ENCODE results near the gene RPS6KL1.
A peak's percentile ranks its signal among the peaks of the same experiment; 100 is the strongest.

RPS6KL1 gene

DNA sequence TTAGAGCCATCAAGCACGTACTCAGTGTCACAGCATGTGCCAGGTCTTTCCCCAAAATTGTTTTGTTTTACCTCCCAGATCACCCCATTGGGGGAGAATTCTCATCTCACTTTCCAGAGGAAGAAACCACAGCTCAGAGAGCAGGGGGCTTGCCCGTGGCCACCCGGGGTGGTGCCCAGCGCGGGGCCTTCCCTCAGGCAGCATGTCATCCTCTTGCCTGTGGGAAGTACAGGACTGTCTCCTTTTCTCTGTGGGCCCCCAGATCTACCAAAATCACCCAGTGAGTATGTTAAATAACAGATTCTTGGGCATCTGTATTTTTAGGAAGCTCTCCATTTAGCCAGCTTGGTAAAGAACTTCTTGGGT, 5.9 kb downstream of the RPS6KL1 start:
- Histone ChIP-seq H3K9me3 (ENCODE audit: insufficient read depth, low read length) (no peaks in the 10 kb centered on the region), H3K36me3 (ENCODE audit: insufficient read depth, insufficient read length, low read length) (no peaks in the 10 kb centered on the region), H3K4me1 (ENCODE audit: insufficient read depth, insufficient read length) (peaks cover 3% of the 10 kb centered on the region), H3K27me3 (ENCODE audit: insufficient read depth, insufficient read length) (peaks cover 4% of the 10 kb centered on the region), H3K4me3 (ENCODE audit: insufficient read length, low read depth) (no peak overlapping the region), H3K9ac (ENCODE audit: insufficient read length, low read depth) (no peak overlapping the region)
- TF ChIP-seq SUZ12 (IDR thresholded peaks at IDR 0.05; ENCODE audit: extremely low read depth, insufficient read depth, insufficient read length) (no peak), YY1 (IDR thresholded peaks at IDR 0.05; ENCODE audit: insufficient read depth, insufficient read length) (no peak), ZNF274 (IDR thresholded peaks at IDR 0.05; ENCODE audit: low read depth, low read length) (no peak)
- no peak for DNase-seq (ENCODE audit: low read depth, low spot score)

DNA sequence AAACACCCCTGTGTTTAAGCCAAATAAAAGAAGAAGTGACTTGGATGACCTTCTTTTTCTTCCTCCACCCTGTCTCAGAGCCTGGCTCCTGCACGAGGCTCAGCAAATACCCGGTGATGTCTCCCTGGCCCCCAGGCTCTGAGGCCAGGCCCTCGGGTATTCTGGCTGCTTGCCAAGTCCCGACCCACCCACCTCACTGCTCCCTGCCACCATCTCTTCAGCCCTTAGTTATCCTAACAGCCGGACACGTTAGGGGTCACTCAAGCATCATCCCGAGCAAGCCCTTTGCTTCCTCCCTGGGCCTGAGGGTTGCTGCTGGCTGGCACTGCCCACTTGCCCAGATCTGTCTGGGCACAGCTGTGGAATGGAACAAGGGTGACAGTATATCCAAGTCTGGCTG, 7.2 kb downstream of the RPS6KL1 start:
- H3K9me3 ChIP-seq (ENCODE audit: insufficient read depth, low read length), result no peaks in the 10 kb centered on the region
- no peak for TF ChIP-seq ZNF274 (IDR thresholded peaks at IDR 0.05; ENCODE audit: low read depth, low read length)
- no peak for TF ChIP-seq YY1 (IDR thresholded peaks at IDR 0.05; ENCODE audit: insufficient read depth, insufficient read length)
- no peak overlapping the region for H3K9ac ChIP-seq (ENCODE audit: insufficient read length, low read depth)
- peaks cover 3% of the 10 kb centered on the region for H3K4me1 ChIP-seq (ENCODE audit: insufficient read depth, insufficient read length)
- no peak overlapping the region for H3K4me3 ChIP-seq (ENCODE audit: insufficient read length, low read depth)
- H3K27me3 ChIP-seq (ENCODE audit: insufficient read depth, insufficient read length), result no peaks in the 10 kb centered on the region
- no peak for DNase-seq (ENCODE audit: low read depth, low spot score)
- H3K36me3 ChIP-seq (ENCODE audit: insufficient read depth, insufficient read length, low read length), result no peaks in the 10 kb centered on the region

DNA sequence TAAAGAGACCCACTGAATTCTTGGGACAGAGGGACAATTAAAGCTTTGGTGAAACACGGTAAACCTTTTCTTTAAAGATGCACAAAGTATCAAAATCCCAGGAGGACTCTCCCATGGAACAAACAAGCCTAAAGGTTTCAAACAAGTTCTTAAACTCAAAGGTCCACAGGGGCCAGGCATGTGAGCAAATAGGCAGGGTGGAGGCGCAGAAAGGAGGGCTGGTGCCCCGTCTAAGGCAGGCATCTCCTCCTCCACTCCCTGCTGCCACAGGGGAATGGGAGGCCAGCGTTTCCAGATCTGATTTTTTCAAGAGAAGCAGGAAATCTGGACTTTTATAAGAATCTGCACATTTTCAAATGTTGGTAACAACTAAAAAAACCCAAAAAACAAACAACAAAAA, 7.6 kb downstream of the RPS6KL1 start:
- no peak overlapping the region for H3K9ac ChIP-seq (ENCODE audit: insufficient read length, low read depth)
- DNase-seq (ENCODE audit: low read depth, low spot score), result no peak
- H3K27me3 ChIP-seq (ENCODE audit: insufficient read depth, insufficient read length), result no peaks in the 10 kb centered on the region
- no peaks in the 10 kb centered on the region for H3K9me3 ChIP-seq (ENCODE audit: insufficient read depth, low read length)
- peaks cover 3% of the 10 kb centered on the region for H3K4me1 ChIP-seq (ENCODE audit: insufficient read depth, insufficient read length)
- TF ChIP-seq ZNF274 (IDR thresholded peaks at IDR 0.05; ENCODE audit: low read depth, low read length) (no peak), SUZ12 (IDR thresholded peaks at IDR 0.05; ENCODE audit: extremely low read depth, insufficient read depth, insufficient read length) (no peak), YY1 (IDR thresholded peaks at IDR 0.05; ENCODE audit: insufficient read depth, insufficient read length) (no peak)
- no peak overlapping the region for H3K4me3 ChIP-seq (ENCODE audit: insufficient read length, low read depth)
- no peaks in the 10 kb centered on the region for H3K36me3 ChIP-seq (ENCODE audit: insufficient read depth, insufficient read length, low read length)

DNA sequence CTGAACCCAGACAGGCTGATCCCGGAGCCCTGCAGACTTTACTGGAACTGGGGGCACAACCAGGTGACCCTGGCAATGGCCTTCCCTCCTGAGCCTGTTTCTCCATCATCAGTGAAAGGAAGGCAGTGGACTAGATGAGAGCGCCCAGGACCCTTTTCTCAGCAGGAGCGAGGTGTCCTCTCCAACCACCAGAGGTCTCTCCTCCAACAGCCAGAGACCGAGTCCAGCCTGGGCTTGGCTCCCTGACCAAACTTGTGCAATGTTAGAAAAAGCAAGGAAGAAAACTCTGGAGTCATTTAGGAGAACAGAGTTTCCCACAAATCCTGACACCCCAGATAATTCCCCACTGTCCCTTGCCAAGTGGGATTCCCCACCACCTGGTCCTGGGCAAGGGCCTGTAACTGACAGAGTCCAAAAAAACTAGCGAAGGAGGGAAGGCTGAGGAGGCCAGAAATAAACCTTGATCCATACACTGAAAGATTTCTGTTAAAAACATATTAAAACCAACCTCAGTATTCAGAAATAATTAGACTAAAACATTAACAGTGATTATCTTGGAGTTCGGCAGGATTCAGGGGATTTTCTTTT, 9.0 kb downstream of the RPS6KL1 start:
- Histone ChIP-seq H3K9ac (ENCODE audit: insufficient read length, low read depth) (no peak overlapping the region), H3K4me3 (ENCODE audit: insufficient read length, low read depth) (no peak overlapping the region), H3K9me3 (ENCODE audit: insufficient read depth, low read length) (no peaks in the 10 kb centered on the region), H3K4me1 (ENCODE audit: insufficient read depth, insufficient read length) (peaks cover 3% of the 10 kb centered on the region), H3K27me3 (ENCODE audit: insufficient read depth, insufficient read length) (no peaks in the 10 kb centered on the region), H3K36me3 (ENCODE audit: insufficient read depth, insufficient read length, low read length) (no peaks in the 10 kb centered on the region)
- peak; percentile 32 for DNase-seq (ENCODE audit: low read depth, low spot score)
- no peak for TF ChIP-seq YY1 (IDR thresholded peaks at IDR 0.05; ENCODE audit: insufficient read depth, insufficient read length)
- no peak for TF ChIP-seq ZNF274 (IDR thresholded peaks at IDR 0.05; ENCODE audit: low read depth, low read length)
- no peak for TF ChIP-seq SUZ12 (IDR thresholded peaks at IDR 0.05; ENCODE audit: extremely low read depth, insufficient read depth, insufficient read length)

DNA sequence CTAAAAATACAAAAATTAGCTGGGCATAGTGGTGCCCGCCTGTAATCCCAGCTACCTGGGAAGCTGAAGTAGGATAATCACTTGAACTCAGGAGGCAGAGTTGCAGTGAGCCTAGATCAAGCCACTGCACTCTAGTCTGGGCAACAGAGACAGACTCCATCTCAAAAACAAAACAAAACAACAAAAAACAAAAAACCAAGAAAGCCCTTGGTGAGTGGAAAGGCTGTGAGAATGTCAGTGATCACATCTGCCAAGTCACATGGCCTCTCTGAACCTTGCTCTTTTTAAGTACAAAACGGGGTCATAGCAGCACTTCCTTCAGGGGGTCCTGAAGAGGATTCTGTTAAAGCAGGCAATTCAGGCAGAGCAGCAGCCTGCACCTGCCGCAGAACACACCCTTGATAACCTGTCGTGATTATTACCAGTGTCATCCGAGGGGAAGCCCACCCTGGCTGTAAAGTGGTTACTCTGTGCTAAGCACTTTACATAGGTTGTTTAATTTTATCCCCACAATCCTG, 9.6 kb downstream of the RPS6KL1 start:
- peaks cover 1% of the 10 kb centered on the region for H3K4me1 ChIP-seq (ENCODE audit: insufficient read depth, insufficient read length)
- no peaks in the 10 kb centered on the region for H3K9me3 ChIP-seq (ENCODE audit: insufficient read depth, low read length)
- H3K4me3 ChIP-seq (ENCODE audit: insufficient read length, low read depth), result no peak overlapping the region
- H3K27me3 ChIP-seq (ENCODE audit: insufficient read depth, insufficient read length), result no peaks in the 10 kb centered on the region
- DNase-seq (ENCODE audit: low read depth, low spot score), result no peak
- no peak overlapping the region for H3K9ac ChIP-seq (ENCODE audit: insufficient read length, low read depth)
- TF ChIP-seq SUZ12 (IDR thresholded peaks at IDR 0.05; ENCODE audit: extremely low read depth, insufficient read depth, insufficient read length) (no peak), YY1 (IDR thresholded peaks at IDR 0.05; ENCODE audit: insufficient read depth, insufficient read length) (no peak), ZNF274 (IDR thresholded peaks at IDR 0.05; ENCODE audit: low read depth, low read length) (no peak)
- no peaks in the 10 kb centered on the region for H3K36me3 ChIP-seq (ENCODE audit: insufficient read depth, insufficient read length, low read length)

DNA sequence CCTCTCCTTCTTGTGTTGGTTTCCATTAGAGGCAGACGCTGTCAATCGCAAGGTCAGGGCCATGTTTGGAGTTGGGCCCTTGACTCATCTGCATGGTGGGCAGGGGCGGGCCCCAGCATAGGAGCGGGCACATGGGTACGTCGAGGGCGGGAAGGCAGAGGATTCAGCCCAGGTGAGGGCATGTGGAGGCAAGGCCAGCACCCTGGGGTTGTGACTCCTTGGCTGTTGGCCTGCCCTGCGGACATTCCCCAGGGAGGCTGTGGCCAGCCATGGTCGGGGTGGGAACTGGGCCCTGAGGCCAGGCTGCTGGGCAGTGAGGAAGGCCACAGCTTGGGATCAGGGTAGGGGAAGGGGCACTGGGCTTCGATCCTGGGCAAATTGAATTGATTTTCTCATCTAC, 10.3 kb downstream of the RPS6KL1 start:
- TF ChIP-seq ZNF274 (IDR thresholded peaks at IDR 0.05; ENCODE audit: low read depth, low read length), result no peak
- TF ChIP-seq YY1 (IDR thresholded peaks at IDR 0.05; ENCODE audit: insufficient read depth, insufficient read length), result no peak
- TF ChIP-seq SUZ12 (IDR thresholded peaks at IDR 0.05; ENCODE audit: extremely low read depth, insufficient read depth, insufficient read length), result no peak
- Histone ChIP-seq H3K4me1 (ENCODE audit: insufficient read depth, insufficient read length) (no peaks in the 10 kb centered on the region), H3K27me3 (ENCODE audit: insufficient read depth, insufficient read length) (no peaks in the 10 kb centered on the region), H3K9ac (ENCODE audit: insufficient read length, low read depth) (no peak overlapping the region), H3K4me3 (ENCODE audit: insufficient read length, low read depth) (no peak overlapping the region), H3K9me3 (ENCODE audit: insufficient read depth, low read length) (no peaks in the 10 kb centered on the region), H3K36me3 (ENCODE audit: insufficient read depth, insufficient read length, low read length) (no peaks in the 10 kb centered on the region)
- no peak for DNase-seq (ENCODE audit: low read depth, low spot score)

DNA sequence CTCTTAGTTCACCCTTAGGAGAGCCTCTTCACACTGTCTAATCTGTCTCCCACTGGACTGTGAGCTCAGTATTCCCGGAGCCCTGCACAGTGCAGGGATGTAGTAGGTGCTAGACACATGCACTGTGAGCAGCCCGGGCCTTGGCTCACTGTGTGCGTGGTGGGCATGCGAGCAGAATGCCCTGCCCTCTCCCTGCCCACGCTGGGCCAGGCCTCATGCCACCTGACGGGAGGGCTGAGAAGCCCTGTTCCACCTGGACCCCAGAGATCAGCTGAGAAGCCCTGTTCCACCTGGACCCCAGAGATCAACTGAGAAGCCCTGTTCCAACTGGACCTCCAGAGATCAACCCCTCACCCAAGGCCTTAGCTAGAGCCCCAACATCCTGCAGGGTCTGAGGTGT, 10.9 kb downstream of the RPS6KL1 start:
- TF ChIP-seq ZNF274 (IDR thresholded peaks at IDR 0.05; ENCODE audit: low read depth, low read length) (no peak), YY1 (IDR thresholded peaks at IDR 0.05; ENCODE audit: insufficient read depth, insufficient read length) (no peak), SUZ12 (IDR thresholded peaks at IDR 0.05; ENCODE audit: extremely low read depth, insufficient read depth, insufficient read length) (no peak)
- no peak for DNase-seq (ENCODE audit: low read depth, low spot score)

More for the DNA sequence above, 10.9 kb downstream of the RPS6KL1 start:
- H3K4me1 ChIP-seq (ENCODE audit: insufficient read depth, insufficient read length), result no peaks in the 10 kb centered on the region
- no peak overlapping the region for H3K9ac ChIP-seq (ENCODE audit: insufficient read length, low read depth)
- peaks cover 3% of the 10 kb centered on the region for H3K36me3 ChIP-seq (ENCODE audit: insufficient read depth, insufficient read length, low read length)
- H3K27me3 ChIP-seq (ENCODE audit: insufficient read depth, insufficient read length), result no peaks in the 10 kb centered on the region
- H3K9me3 ChIP-seq (ENCODE audit: insufficient read depth, low read length), result no peaks in the 10 kb centered on the region
- H3K4me3 ChIP-seq (ENCODE audit: insufficient read length, low read depth), result no peak overlapping the region

Data from NT2/D1 (cell line).